ENCODE data around the gene HEBP2. TPM values are rescaled to one million over a fixed set of nuclear protein-coding genes. Genes with fewer than 3 reads are reported as not detected.

HEBP2 gene
- total RNA-seq, 1 donor from 2014 or later: 11.9 TPM

- no peak for TF ChIP-seq EZH2phosphoT487 (IDR thresholded peaks at IDR 0.05)
- no peak for TF ChIP-seq EZH2 (IDR thresholded peaks at IDR 0.05)
- TF ChIP-seq CTCF (IDR thresholded peaks at IDR 0.05): no peak
- Mint-ChIP-seq H3K4me3 (no peak overlapping the region), H3K9me3 (peaks cover 5% of the 10 kb centered on the region), H3K36me3 (peaks cover 48% of the 10 kb centered on the region), H3K27me3 (ENCODE audit: insufficient read depth, low read depth) (peaks cover 2% of the 10 kb centered on the region), H3K4me1 (no peaks in the 10 kb centered on the region), H3K27ac (no peak overlapping the region)
- Histone ChIP-seq H3K4me3 (no peak overlapping the region), H3F3A (ENCODE audit: low read depth) (no peaks in the 10 kb centered on the region), H3K27ac (no peak overlapping the region), H4K20me1 (ENCODE audit: low read depth) (no peaks in the 10 kb centered on the region), H3K9ac (no peak overlapping the region), H3K9me3 (ENCODE audit: low read depth) (no peaks in the 10 kb centered on the region), H3K4me2 (no peak overlapping the region), H3K4me1 (no peaks in the 10 kb centered on the region), H3K36me3 (no peaks in the 10 kb centered on the region), H3K79me2 (ENCODE audit: low read depth) (no peaks in the 10 kb centered on the region), H2AFZ (replicated peaks) (no peak overlapping the region), H3K27me3 (no peaks in the 10 kb centered on the region)
- DNase-seq (ENCODE audit: low spot score): no peak
Measured at GRCh38 chr6:138419766-138420165, 15.7 kb downstream of the HEBP2 start.

- TF ChIP-seq EZH2phosphoT487 (IDR thresholded peaks at IDR 0.05) (no peak), CTCF (IDR thresholded peaks at IDR 0.05) (no peak), EZH2 (IDR thresholded peaks at IDR 0.05) (no peak)
- Histone ChIP-seq H4K20me1 (ENCODE audit: low read depth) (no peaks in the 10 kb centered on the region), H3K79me2 (ENCODE audit: low read depth) (no peaks in the 10 kb centered on the region), H3K4me1 (no peaks in the 10 kb centered on the region), H2AFZ (replicated peaks) (no peak overlapping the region), H3K27me3 (no peaks in the 10 kb centered on the region), H3K9ac (no peak overlapping the region), H3F3A (ENCODE audit: low read depth) (no peaks in the 10 kb centered on the region), H3K27ac (no peak overlapping the region), H3K4me3 (no peak overlapping the region), H3K4me2 (no peak overlapping the region), H3K9me3 (ENCODE audit: low read depth) (no peaks in the 10 kb centered on the region), H3K36me3 (no peaks in the 10 kb centered on the region)
- H3K36me3 Mint-ChIP-seq: peaks cover 49% of the 10 kb centered on the region
- peaks cover 5% of the 10 kb centered on the region for H3K9me3 Mint-ChIP-seq
- no peak for DNase-seq (ENCODE audit: low spot score)
- H3K27ac Mint-ChIP-seq: no peak overlapping the region
- H3K4me1 Mint-ChIP-seq: no peaks in the 10 kb centered on the region
- no peak overlapping the region for H3K4me3 Mint-ChIP-seq
- peaks cover 2% of the 10 kb centered on the region for H3K27me3 Mint-ChIP-seq (ENCODE audit: insufficient read depth, low read depth)
Measured at GRCh38 chr6:138420356-138420755, 16.3 kb downstream of the HEBP2 start.

GRCh38 chr6:138421089-138421488 is 17.1 kb downstream of the HEBP2 start:
- H3K79me2 ChIP-seq (ENCODE audit: low read depth): no peaks in the 10 kb centered on the region
- peaks cover 51% of the 10 kb centered on the region for H3K36me3 Mint-ChIP-seq
- peaks cover 2% of the 10 kb centered on the region for H3K27me3 Mint-ChIP-seq (ENCODE audit: insufficient read depth, low read depth)
- H3K36me3 ChIP-seq: no peaks in the 10 kb centered on the region
- no peaks in the 10 kb centered on the region for H3K9me3 ChIP-seq (ENCODE audit: low read depth)
- H3K4me3 ChIP-seq: no peak overlapping the region
- H3K27ac ChIP-seq: no peak overlapping the region
- no peak for TF ChIP-seq CTCF (IDR thresholded peaks at IDR 0.05)
- TF ChIP-seq EZH2phosphoT487 (IDR thresholded peaks at IDR 0.05): no peak
- no peak for TF ChIP-seq EZH2 (IDR thresholded peaks at IDR 0.05)
- no peaks in the 10 kb centered on the region for H3K4me1 Mint-ChIP-seq
- no peak overlapping the region for H3K27ac Mint-ChIP-seq
- H3K9ac ChIP-seq: no peak overlapping the region
- H3K4me1 ChIP-seq: no peaks in the 10 kb centered on the region
- no peaks in the 10 kb centered on the region for H3F3A ChIP-seq (ENCODE audit: low read depth)
- peaks cover 5% of the 10 kb centered on the region for H3K9me3 Mint-ChIP-seq
- H2AFZ ChIP-seq (replicated peaks): no peak overlapping the region
- DNase-seq (ENCODE audit: low spot score): no peak
- no peaks in the 10 kb centered on the region for H4K20me1 ChIP-seq (ENCODE audit: low read depth)
- H3K27me3 ChIP-seq: no peaks in the 10 kb centered on the region
- no peak overlapping the region for H3K4me3 Mint-ChIP-seq
- H3K4me2 ChIP-seq: no peak overlapping the region
